ENCODE results near the gene EVPL. TPM values are rescaled to one million over a fixed set of nuclear protein-coding genes. Genes with fewer than 3 reads are reported as not detected.

EVPL gene
- total and polyA plus RNA-seq, 4 donors = 10.9 to 38.4 (median 35.0) TPM

GRCh38 chr17:76003915-76004314 lies 23.2 kb downstream of the EVPL start:
- ATAC-seq (ENCODE audit: insufficient read depth, low FRiP score) (no peak), DNase-seq (no peak)
- no peak overlapping the region for H3K9ac ChIP-seq (ENCODE audit: insufficient read depth in 1 of 2, low read length in 2 of 2)
- no peak overlapping the region for H3K4me3 ChIP-seq
- H3K9me3 ChIP-seq (ENCODE audit: control insufficient read depth in 4 of 4, insufficient read depth in 3 of 4, low read length in 3 of 4) = no peaks in the 10 kb centered on the region
- TF ChIP-seq CTCF (IDR thresholded peaks at IDR 0.05; ENCODE audit: control extremely low read depth, extremely low read depth) = no peak
- no peak overlapping the region for H3K27ac ChIP-seq (ENCODE audit: low read depth in 1 of 2, low read length in 1 of 2)
- H3K36me3 ChIP-seq (ENCODE audit: control insufficient read depth in 4 of 4, insufficient read depth in 4 of 4, low read length in 4 of 4) = peaks cover 0 to 20% (median 1%) of the 10 kb centered on the region in 4 donors
- H3K27me3 ChIP-seq (ENCODE audit: control insufficient read depth in 3 of 3, insufficient read depth in 3 of 3, low read length in 2 of 3) = no peaks in the 10 kb centered on the region
- peaks cover 0 to 3% (median 0%) of the 10 kb centered on the region in 5 donors for H3K4me1 ChIP-seq (ENCODE audit: control insufficient read depth in 5 of 5, insufficient read depth in 5 of 5, low read length in 5 of 5)
- 77 to 81% methylated on average over 6 of the region's 6 CpGs for WGBS, 2 donors

GRCh38 chr17:76002100-76002499 lies 25.0 kb downstream of the EVPL start:
- Histone ChIP-seq H3K27ac (ENCODE audit: low read depth in 1 of 2, low read length in 1 of 2) (no peak overlapping the region), H3K36me3 (ENCODE audit: control insufficient read depth in 4 of 4, insufficient read depth in 4 of 4, low read length in 4 of 4) (peaks cover 0 to 20% (median 1%) of the 10 kb centered on the region in 4 donors), H3K4me1 (ENCODE audit: control insufficient read depth in 5 of 5, insufficient read depth in 5 of 5, low read length in 5 of 5) (peaks cover 0 to 3% (median 0%) of the 10 kb centered on the region in 5 donors), H3K9ac (ENCODE audit: insufficient read depth in 1 of 2, low read length in 2 of 2) (no peak overlapping the region), H3K27me3 (ENCODE audit: control insufficient read depth in 3 of 3, insufficient read depth in 3 of 3, low read length in 2 of 3) (no peaks in the 10 kb centered on the region), H3K4me3 (no peak overlapping the region), H3K9me3 (ENCODE audit: control insufficient read depth in 4 of 4, insufficient read depth in 3 of 4, low read length in 3 of 4) (no peaks in the 10 kb centered on the region)
- WGBS, 2 donors = 97 to 98% methylated on average over 12 of the region's 12 CpGs
- no peak for ATAC-seq (ENCODE audit: insufficient read depth, low FRiP score)
- no peak for DNase-seq
- no peak for TF ChIP-seq CTCF (IDR thresholded peaks at IDR 0.05; ENCODE audit: control extremely low read depth, extremely low read depth)

GRCh38 chr17:76000755-76001521 lies 26.2 kb downstream of the EVPL start, which contains the start of gene CDK3:
CDK3 (plus strand) TSS chr17:76000855; CDS start chr17:76001426, 571 bp downstream.
- Histone ChIP-seq H3K4me3 (no peak within 1 kb of the TSS), H3K4me1 (ENCODE audit: control insufficient read depth in 5 of 5, insufficient read depth in 5 of 5, low read length in 5 of 5) (peaks cover 0 to 6% (median 3%) of the 10 kb centered on the region in 5 donors), H3K9ac (ENCODE audit: insufficient read depth in 1 of 2, low read length in 2 of 2) (no peak within 1 kb of the TSS), H3K27ac (ENCODE audit: low read depth in 1 of 2, low read length in 1 of 2) (no peak within 1 kb of the TSS), H3K9me3 (ENCODE audit: control insufficient read depth in 4 of 4, insufficient read depth in 3 of 4, low read length in 3 of 4) (no peaks in the 10 kb centered on the region), H3K36me3 (ENCODE audit: control insufficient read depth in 4 of 4, insufficient read depth in 4 of 4, low read length in 4 of 4) (peaks cover 0 to 20% (median 1%) of the 10 kb centered on the region in 4 donors), H3K27me3 (ENCODE audit: control insufficient read depth in 3 of 3, insufficient read depth in 3 of 3, low read length in 2 of 3) (no peaks in the 10 kb centered on the region)
- WGBS, 2 donors = 90 to 93% methylated on average over 20 to 21 of the region's 21 CpGs
- no peak for TF ChIP-seq CTCF (IDR thresholded peaks at IDR 0.05; ENCODE audit: control extremely low read depth, extremely low read depth)
- ATAC-seq (ENCODE audit: insufficient read depth, low FRiP score) = no peak
- DNase-seq = no peak

All from lung (tissue), 12 donors.